22Rv1 (cell line): ENCODE results near the gene SLC25A44.

ENCODE experiments used
- H3K27ac ChIP-seq: fragments of 450-650 bp; 2 replicates; pipeline ENCODE4 v1.5.1; 2017
- CTCF ChIP-seq: fragments of 450-650 bp; IDR thresholded peaks from 2 replicates; pipeline ENCODE4 v1.5.1; 2017; ENCODE audit warnings: mild to moderate bottlenecking
- ZFX ChIP-seq: fragments of 450-650 bp; IDR thresholded peaks from 2 replicates; pipeline ENCODE4 v1.6.1; 2017; ENCODE audit warnings: antibody characterized with exemption, borderline replicate concordance

Gene SLC25A44

GRCh38 chr1:156200044-156200443 lies 6.1 kb downstream of the SLC25A44 start:
- H3K27ac ChIP-seq = no peak overlapping the region
- TF ChIP-seq CTCF (no peak), ZFX (no peak)

- TF ChIP-seq CTCF = no peak
- TF ChIP-seq ZFX = no peak
- no peak overlapping the region for H3K27ac ChIP-seq
Measured at GRCh38 chr1:156203331-156203730, 9.4 kb downstream of the SLC25A44 start.

- TF ChIP-seq CTCF (no peak), ZFX (no peak)
Measured at GRCh38 chr1:156204686-156205085, 10.8 kb downstream of the SLC25A44 start.

GRCh38 chr1:156211243-156211642 lies 17.3 kb downstream of the SLC25A44 start:
- peak overlapping the region; percentile 93; the same call in 1 of the 2 replicates for H3K27ac ChIP-seq
- no peak for TF ChIP-seq ZFX
- no peak for TF ChIP-seq CTCF

More at GRCh38 chr1:156204686-156205085, 10.8 kb downstream of the SLC25A44 start:
- H3K27ac ChIP-seq = no peak overlapping the region

DNA sequence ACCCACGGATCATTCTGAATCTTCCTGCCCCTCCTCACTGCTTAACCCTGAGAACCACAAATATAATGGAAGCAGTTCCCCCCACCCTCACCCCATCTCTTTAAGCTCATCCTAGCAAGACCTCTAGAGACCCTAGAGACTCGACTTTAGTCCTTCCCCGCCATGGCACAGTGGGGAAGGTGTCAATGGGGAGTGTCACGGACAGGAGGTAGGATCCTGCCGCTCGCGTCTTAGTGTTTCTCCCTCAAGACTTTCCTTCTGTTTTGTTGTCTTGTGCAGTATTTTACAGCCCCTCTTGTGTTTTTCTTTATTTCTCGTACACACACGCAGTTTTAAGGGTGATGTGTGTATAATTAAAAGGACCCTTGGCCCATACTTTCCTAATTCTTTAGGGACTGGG lies 18.2 kb downstream of the SLC25A44 start:
- no peak for TF ChIP-seq CTCF
- TF ChIP-seq ZFX = no peak
- H3K27ac ChIP-seq = peak overlapping the region; percentile 93

DNA sequence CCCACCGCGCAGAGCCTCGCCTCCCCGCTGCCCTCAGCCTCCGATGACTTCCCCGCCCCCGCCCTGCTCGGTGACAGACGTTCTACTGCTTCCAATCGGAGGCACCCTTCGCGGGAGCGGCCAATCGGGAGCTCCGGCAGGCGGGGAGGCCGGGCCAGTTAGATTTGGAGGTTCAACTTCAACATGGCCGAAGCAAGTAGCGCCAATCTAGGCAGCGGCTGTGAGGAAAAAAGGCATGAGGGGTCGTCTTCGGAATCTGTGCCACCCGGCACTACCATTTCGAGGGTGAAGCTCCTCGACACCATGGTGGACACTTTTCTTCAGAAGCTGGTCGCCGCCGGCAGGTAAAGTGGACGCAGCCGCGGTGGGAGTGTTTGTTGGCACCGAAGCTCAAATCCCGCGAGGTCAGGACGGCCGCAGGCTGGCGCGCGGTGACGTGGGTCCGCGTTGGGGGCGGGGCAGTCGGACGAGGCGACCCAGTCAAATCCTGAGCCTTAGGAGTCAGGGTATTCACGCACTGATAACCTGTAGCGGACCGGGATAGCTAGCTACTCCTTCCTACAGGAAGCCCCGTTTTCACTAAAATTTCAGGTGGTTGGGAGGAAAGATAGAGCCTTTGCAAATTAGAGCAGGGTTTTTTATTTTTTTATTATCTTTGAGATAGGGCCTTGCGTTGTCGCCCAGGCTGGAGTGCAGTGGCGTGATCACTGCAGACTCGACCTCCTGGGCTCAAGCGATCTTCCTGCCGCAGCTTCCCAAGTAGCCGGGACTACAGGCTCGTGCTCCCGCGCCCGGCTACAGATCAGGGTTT lies 19.1 kb downstream of the SLC25A44 start, which contains the start of gene PMF1:
PMF1 (plus strand) TSS at position 175 of the 811 bp plus-strand sequence; CDS start at position 184, 9 bp downstream.
- TF ChIP-seq ZFX (no peak), CTCF (0 out of 2 replicates have a peak, but pooled peaks have one; percentile 6)
- peak within 1 kb of the TSS; percentile 93 for H3K27ac ChIP-seq

DNA sequence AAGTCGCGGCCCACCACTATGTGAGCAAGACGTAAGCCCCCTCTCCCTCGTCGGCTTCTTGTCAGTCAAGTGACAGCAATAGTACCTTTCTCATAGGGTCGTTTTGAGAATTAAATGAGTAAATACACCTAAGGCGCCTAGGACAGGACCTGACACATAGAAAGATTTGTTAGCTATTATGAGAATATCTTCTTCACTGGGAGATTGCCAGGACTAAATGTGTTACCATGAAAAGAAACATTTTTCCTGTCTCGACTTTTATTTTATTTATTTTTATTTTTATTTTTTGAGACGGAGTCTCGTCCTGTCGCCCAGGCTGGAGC lies 19.7 kb downstream of the SLC25A44 start:
- H3K27ac ChIP-seq = peak overlapping the region; percentile 93
- TF ChIP-seq ZFX (no peak), CTCF (no peak)
